Esophagus (tissue), 2 donors: ENCODE results near the gene VTN. TPM values are rescaled to one million over a fixed set of nuclear protein-coding genes. Genes with fewer than 3 reads are reported as not detected.
"Not testable (repeated sequence)": the region's sequence is repeated elsewhere in the genome, so short reads cannot be mapped to it uniquely, and the experiment has no call there.

ENCODE experiments used
- H3K27ac ChIP-seq, 2 donors: one replicate each; pipeline ENCODE4 v1.5.1; 2013; ENCODE audit warnings: low read depth in 2 of 2, mild to moderate bottlenecking in 2 of 2, inconsistent platforms in 1 of 2, low read length in 1 of 2, moderate library complexity in 1 of 2
- H3K27me3 ChIP-seq, 2 donors: one replicate each; pipeline ENCODE4 v1.6.1; 2013; ENCODE audit warnings: low read length in 2 of 2, control low read depth in 1 of 2, mild to moderate bottlenecking in 1 of 2; ENCODE audit not compliant: insufficient read depth in 2 of 2, control insufficient read depth in 1 of 2
- H3K36me3 ChIP-seq, 2 donors: one replicate each; pipeline ENCODE4 v1.6.1; 2013; ENCODE audit warnings: low read length in 1 of 2; ENCODE audit not compliant: control insufficient read depth in 2 of 2, insufficient read depth in 2 of 2
- H3K4me1 ChIP-seq, 2 donors: one replicate each; pipeline ENCODE4 v1.6.1; 2013; ENCODE audit warnings: low read length in 1 of 2; ENCODE audit not compliant: control insufficient read depth in 2 of 2, insufficient read depth in 2 of 2
- H3K4me3 ChIP-seq, 2 donors: one replicate each; pipeline ENCODE4 v1.5.1; 2013; ENCODE audit warnings: low read length in 2 of 2, mild to moderate bottlenecking in 2 of 2, low read depth in 1 of 2, moderate library complexity in 1 of 2
- H3K9me3 ChIP-seq, 2 donors: one replicate each; pipeline ENCODE4 v1.6.1; 2013; ENCODE audit warnings: mild to moderate bottlenecking in 2 of 2, low read depth in 1 of 2, low read length in 1 of 2, moderate library complexity in 1 of 2; ENCODE audit not compliant: control insufficient read depth in 2 of 2, insufficient read depth in 1 of 2
- WGBS, 2 donors: extraction: QIAGEN DNeasy Blood & Tissue Kit; methylation state at CpG; one replicate each; pipeline ENCODE4 v1.1.7; 2013; 5-methylcytosine and 5-hydroxymethylcytosine counted together
- polyA plus RNA-seq, 2 donors: library from polyadenylated mRNA; stranded (reverse); fragments of 200-250 nt; gene quantifications; one replicate each; pipeline ENCODE4 v1.2.3, GENCODE V29; 2013
- donor health status: healthy with polysubstance abuse.
- donor health status: Bipolar disorder and iron deficiency.

Gene VTN
- polyA plus RNA-seq, 2 donors: 0.22 to 0.51 TPM

DNA sequence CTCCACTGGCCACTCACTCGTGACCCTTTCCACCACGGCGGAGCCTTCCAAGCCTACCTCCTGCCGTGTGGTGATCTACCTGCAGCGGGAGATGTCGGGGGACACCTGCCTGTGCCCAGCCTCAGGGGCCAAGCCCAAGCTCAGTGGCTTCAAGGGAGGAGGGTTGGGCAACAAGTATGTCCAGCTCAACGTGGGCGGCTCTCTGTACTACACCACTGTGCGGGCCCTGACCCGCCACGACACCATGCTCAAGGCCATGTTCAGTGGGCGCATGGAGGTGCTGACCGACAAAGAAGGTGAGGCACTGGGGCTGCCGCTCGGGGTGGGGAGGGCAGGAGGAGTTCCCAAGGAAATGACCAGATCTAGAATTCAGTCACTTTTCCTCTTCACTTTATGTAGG is 30.7 kb downstream of the VTN start:
- H3K27ac ChIP-seq: peak overlapping the region; percentile 42 to 53
- H3K4me3 ChIP-seq: no peak overlapping the region
- no peaks in the 10 kb centered on the region for H3K9me3 ChIP-seq
- no peaks in the 10 kb centered on the region for H3K27me3 ChIP-seq
- H3K36me3 ChIP-seq: peaks cover 28 to 38% of the 10 kb centered on the region in 2 donors
- H3K4me1 ChIP-seq: peaks cover 0 to 10% of the 10 kb centered on the region in 2 donors
- WGBS, 2 donors: 83 to 84% methylated on average over 15 of the region's 15 CpGs

GRCh38 chr17:28338769-28339212 is 31.3 kb downstream of the VTN start:
- H3K4me1 ChIP-seq, H3K9me3 ChIP-seq, H3K27me3 ChIP-seq, H3K4me3 ChIP-seq: not testable (repeated sequence)
- Histone ChIP-seq H3K27ac (peak overlapping the region; percentile 25 to 69), H3K36me3 (peaks cover 27 to 33% of the 10 kb centered on the region in 2 donors)
- 51 to 82% methylated on average over 8 of the region's 8 CpGs for WGBS, 2 donors

DNA sequence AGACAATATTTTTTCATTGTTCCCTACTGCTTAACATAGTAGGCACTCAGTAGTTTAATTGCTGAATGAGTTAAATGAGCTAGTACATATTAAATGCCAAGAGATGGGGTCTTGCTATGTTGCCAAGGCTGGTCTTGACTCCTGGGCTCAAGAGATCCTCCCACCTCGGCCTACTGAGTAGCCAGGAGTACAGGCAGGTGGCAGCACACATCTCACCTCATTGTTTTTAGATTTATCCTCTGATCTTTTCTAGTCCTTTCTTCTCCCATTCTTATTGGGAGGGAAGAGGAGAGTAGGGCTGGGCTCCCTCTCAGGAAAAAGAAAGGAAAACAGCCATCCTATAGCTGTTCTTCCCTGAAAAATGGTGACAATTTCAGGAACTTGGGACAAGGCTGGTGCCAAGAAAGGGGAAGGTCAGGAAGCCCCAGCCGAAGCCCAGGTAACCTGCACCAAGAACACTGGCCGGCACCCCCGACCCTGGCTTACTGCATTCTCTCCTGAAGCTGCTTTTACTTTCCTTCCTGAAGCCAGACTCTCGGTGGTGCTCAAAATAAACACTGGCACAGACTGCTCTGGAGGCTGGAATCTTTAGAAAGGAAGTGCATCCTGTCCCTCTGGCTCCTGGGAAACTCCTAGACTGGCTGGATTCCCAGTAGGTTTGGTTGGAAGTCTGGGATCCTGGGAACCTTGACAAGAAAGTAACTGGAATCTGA is 31.9 kb downstream of the VTN start:
- Histone ChIP-seq H3K4me1 (peaks cover 0 to 5% of the 10 kb centered on the region in 2 donors), H3K36me3 (peaks cover 22 to 29% of the 10 kb centered on the region in 2 donors), H3K4me3 (no peak overlapping the region)

DNA sequence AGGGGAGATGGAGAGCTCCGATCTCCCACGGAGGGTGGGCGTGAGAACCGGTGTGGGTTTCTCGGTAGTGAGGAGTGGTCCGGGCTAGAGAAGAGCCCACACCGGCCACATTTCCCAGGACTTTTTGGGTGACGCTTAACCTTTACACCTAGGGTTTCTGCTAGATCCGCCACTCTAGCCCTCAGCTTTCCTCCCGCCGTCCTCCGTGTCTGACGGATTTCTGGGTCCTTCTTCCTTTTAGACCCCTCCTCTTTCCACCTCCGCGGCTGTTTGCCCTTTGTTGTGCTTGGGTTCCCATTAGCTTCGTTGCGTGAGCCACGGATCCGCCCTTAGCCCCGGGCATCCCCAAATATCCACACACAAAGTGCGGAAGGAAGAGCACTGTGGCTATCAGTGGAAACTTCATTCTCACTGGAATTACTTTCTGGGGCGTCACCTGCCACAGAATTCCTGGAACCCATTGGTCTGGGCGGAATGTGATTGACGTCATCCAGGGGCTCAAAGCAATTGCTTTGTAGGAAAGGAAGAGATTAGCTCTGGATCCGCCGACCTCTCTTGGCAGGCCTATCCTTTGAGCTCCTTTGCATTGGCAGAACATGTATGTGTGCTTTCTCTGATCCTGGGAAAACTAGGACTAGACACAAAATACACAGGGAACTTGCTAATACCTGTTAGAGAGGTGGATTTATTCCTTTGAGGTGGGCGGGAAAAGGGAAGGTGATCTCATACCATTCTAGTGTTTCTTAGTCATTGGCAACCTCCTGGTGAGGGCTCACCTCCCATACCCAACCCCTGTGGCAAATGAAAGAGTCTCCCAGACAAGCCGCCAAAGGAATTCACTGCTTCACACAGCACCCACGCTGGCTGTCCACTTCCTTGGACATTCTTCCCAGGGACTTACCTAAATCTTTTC is 33.9 kb downstream of the VTN start:
- no peaks in the 10 kb centered on the region for H3K27me3 ChIP-seq
- H3K36me3 ChIP-seq: peaks cover 8 to 19% of the 10 kb centered on the region in 2 donors
- H3K4me1 ChIP-seq: peaks cover 0 to 5% of the 10 kb centered on the region in 2 donors
- WGBS, 2 donors: 4% methylated on average over 26 to 29 of the region's 29 CpGs
- no peaks in the 10 kb centered on the region for H3K9me3 ChIP-seq
- peak overlapping the region; percentile 96 for H3K27ac ChIP-seq
- peak overlapping the region; percentile 83 to 87 for H3K4me3 ChIP-seq

More for the DNA sequence above, 31.9 kb downstream of the VTN start:
- WGBS, 2 donors: 47 to 49% methylated on average over 5 of the region's 5 CpGs
- H3K27ac ChIP-seq: peak overlapping the region; percentile 25 to 69
- H3K27me3 ChIP-seq: no peaks in the 10 kb centered on the region
- no peaks in the 10 kb centered on the region for H3K9me3 ChIP-seq

DNA sequence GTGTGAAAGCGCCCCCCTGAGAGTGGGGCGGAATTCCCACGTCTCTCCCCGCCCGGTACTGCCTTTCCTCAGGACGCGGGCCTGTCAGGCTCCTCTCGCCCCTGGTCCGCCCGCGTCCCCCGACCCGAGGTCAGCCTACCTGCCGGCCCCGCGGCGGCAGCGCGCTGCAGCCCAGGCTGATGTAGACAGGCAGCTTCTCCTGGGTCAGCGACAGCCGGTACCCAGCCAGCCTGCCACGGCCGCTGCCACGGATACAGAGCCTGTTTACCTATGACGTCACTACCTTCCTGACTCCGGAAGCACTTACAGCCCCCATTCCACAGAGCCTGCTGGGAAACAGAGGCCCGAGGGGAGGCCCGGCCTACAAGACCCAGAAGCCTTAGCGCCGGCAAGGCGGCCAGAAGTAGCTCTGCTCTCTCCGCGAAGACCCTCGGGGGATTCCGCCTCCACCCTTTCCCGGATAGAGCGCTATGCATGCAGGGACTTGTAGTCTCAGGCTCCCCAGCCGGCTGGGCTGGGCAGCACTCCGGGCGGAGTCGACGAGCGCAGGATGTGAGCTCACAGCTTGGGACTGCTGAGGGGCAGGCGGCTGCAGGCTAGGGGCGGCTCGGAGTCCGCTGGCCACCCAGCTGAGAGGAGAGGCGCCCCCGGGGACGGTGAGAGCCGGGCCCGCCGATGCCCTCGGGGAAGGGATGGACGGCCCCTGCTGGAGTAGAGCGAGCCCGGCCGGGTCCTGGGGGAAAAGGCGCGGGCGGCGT is 34.7 kb downstream of the VTN start, which contains the start of the genes IFT20 and TNFAIP1:
Gene IFT20, minus strand, starts transcription at position 272 of the 758 bp plus-strand sequence. CDS start 3,487 bp downstream, outside the sequence.
Gene TNFAIP1, plus strand, starts transcription at position 561 of the 758 bp plus-strand sequence. CDS start 3,761 bp downstream, outside the sequence.
- Histone ChIP-seq H3K27me3 (no peaks in the 10 kb centered on the region), H3K9me3 (no peaks in the 10 kb centered on the region), H3K4me1 (peaks cover 0 to 5% of the 10 kb centered on the region in 2 donors), H3K36me3 (peaks cover 4 to 16% of the 10 kb centered on the region in 2 donors), H3K4me3 (peak within 1 kb of the TSS; percentile 83 to 87), H3K27ac (peak within 1 kb of the TSS; percentile 96)
- WGBS, 2 donors: 1% methylated on average over 62 of the region's 62 CpGs

GRCh38 chr17:28334666-28335200 is 35.4 kb downstream of the VTN start:
- H3K4me1 ChIP-seq: peaks cover 0 to 5% of the 10 kb centered on the region in 2 donors

DNA sequence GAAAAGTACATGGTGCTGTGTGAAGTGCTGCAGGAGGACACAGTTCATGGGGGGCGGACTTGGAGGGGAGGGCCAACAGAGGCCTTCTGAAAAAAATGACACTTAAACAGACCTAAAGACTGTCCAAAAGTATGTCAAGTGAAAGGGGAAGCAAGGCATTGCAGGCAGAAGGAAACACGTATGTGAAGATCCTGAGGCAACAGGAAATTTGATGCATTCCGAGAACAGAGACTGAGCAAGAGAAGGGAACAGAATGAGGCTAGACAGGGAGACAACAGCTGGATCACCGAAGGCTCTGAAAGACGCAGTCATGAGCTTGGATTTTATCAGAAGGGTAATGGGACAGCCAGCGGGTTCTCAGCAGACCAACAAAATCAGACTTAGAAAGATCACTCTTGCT is 35.9 kb downstream of the VTN start:
- Histone ChIP-seq H3K4me3 (no peak overlapping the region), H3K4me1 (peaks cover 0 to 1% of the 10 kb centered on the region in 2 donors), H3K27ac (no peak overlapping the region)

More at GRCh38 chr17:28334666-28335200, 35.4 kb downstream of the VTN start:
- WGBS, 2 donors: 7 to 9% methylated on average over 18 of the region's 18 CpGs
- H3K27me3 ChIP-seq: no peaks in the 10 kb centered on the region
- H3K27ac ChIP-seq: peak overlapping the region; percentile 82 to 92
- H3K4me3 ChIP-seq: peak overlapping the region; percentile 83 to 87
- H3K36me3 ChIP-seq: peaks cover 0 to 11% of the 10 kb centered on the region in 2 donors
- no peaks in the 10 kb centered on the region for H3K9me3 ChIP-seq

DNA sequence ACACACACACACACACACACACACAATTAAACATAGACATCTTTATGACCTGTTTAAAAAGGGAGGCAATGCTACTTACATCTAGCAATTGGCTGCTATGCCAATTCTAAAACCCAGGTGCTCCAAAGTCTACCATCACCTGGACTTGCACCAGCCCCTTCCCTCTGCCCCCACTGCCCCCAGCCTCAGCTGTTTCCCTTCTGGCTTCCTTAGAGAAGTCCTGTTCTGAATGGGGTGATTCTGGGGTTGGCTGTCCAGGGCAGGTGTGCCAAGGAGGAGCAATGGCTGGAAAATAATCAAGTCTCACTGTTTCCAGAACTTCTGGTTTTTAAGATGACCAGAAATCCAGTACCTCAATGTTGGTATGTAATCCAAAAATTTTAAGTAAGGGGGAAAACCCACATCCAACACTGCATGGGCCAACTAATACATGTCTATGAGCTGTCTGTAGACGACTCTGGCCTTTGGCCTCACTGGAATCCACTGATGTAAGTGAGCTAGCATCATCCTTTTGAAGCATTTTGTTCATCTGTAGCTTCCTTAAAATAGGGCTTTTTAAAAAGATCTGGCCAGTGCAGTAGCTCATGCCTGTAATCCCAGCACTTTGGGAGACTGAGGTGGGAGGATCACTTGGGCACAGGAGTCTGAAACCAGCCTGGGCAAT is 36.9 kb downstream of the VTN start:
- WGBS, 2 donors: 59 to 82% methylated on average over 1 of the region's 1 CpG
- Histone ChIP-seq H3K36me3 (peaks cover 0 to 13% of the 10 kb centered on the region in 2 donors), H3K4me3 (no peak overlapping the region), H3K4me1 (no peaks in the 10 kb centered on the region), H3K27ac (no peak overlapping the region), H3K9me3 (no peaks in the 10 kb centered on the region), H3K27me3 (no peaks in the 10 kb centered on the region)

More for the DNA sequence above, 35.9 kb downstream of the VTN start:
- 61 to 69% methylated on average over 6 of the region's 6 CpGs for WGBS, 2 donors
- Histone ChIP-seq H3K9me3 (no peaks in the 10 kb centered on the region), H3K27me3 (no peaks in the 10 kb centered on the region), H3K36me3 (peaks cover 0 to 10% of the 10 kb centered on the region in 2 donors)
